Stomach (tissue), 9 donors: ENCODE data around the gene OR8B12. TPM values are rescaled to one million over a fixed set of nuclear protein-coding genes. Genes with fewer than 3 reads are reported as not detected.

Experiments
- DNase-seq, 2 donors: peaks; one replicate each; pipeline versions ENCODE4 v3.0.0 to v3.0.0-alpha.2; 2013 to 2019
- H3K27ac ChIP-seq, 5 donors: fragments of 200-600 bp in 4 of 5; sonication (generic) in 4 of 5; one replicate each; pipeline ENCODE4 v1.5.1; 2013 to 2019; ENCODE audit warnings: mild to moderate bottlenecking in 1 of 5, moderate library complexity in 1 of 5
- H3K27me3 ChIP-seq, 3 donors: fragments of 200-600 bp; sonication (generic); one replicate each; pipeline ENCODE4 v1.5.1; 2017 to 2019; ENCODE audit warnings: mixed run types in 1 of 3
- H3K36me3 ChIP-seq, 4 donors: fragments of 200-600 bp; sonication (generic); 1 replicate in 3 of 4; 2 replicates in 1 of 4; pipeline ENCODE4 v1.5.1; 2016 to 2019
- H3K4me1 ChIP-seq, 4 donors: fragments of 200-600 bp; sonication (generic); one replicate each; pipeline ENCODE4 v1.5.1; 2016 to 2019
- H3K4me3 ChIP-seq, 4 donors: fragments of 200-600 bp; sonication (generic) in 3 of 4; one replicate each; pipeline ENCODE4 v1.5.1; 2016 to 2019; ENCODE audit warnings: mild to moderate bottlenecking in 1 of 4
- H3K9me3 ChIP-seq, 4 donors: fragments of 200-600 bp; sonication (generic); one replicate each; pipeline ENCODE4 v1.5.1; 2016 to 2019
- EP300 ChIP-seq: sonication (generic); formaldehyde crosslinking; IDR thresholded peaks from one replicate; pipeline ENCODE4 v1.6.1; 2017; ENCODE audit warnings: antibody characterized with exemption
- POLR2A ChIP-seq, 4 donors: fragments of 450-650 bp; IDR thresholded peaks; one replicate each; pipeline ENCODE4 v1.6.1; 2016; ENCODE audit warnings: antibody characterized with exemption in 4 of 4, control low read depth in 2 of 4, mild to moderate bottlenecking in 1 of 4, moderate library complexity in 1 of 4
- POLR2AphosphoS5 ChIP-seq, 3 donors: sonication (generic); formaldehyde crosslinking; IDR thresholded peaks; one replicate each; pipeline ENCODE4 v1.6.1; 2016; ENCODE audit warnings: antibody characterized with exemption in 3 of 3
- WGBS, 5 donors: extraction: QIAGEN DNeasy Blood & Tissue Kit in 3 of 5; methylation state at CpG; one replicate each; pipeline versions ENCODE4 v1.1.5 to v1.1.7; 2013 to 2018; 5-methylcytosine and 5-hydroxymethylcytosine counted together
- intact Hi-C: fragments of 100-400 bp; cut with DNase I; formaldehyde crosslinking; loops from one replicate; pipeline ENCODE4 v1.15.1; 2023; ENCODE audit warnings: low total_unique reads
- polyA plus RNA-seq, 3 donors: library from polyadenylated mRNA; stranded (reverse); fragments of 200-250 nt; gene quantifications; one replicate each; pipeline ENCODE4 v1.2.3, GENCODE V29; 2013
- total RNA-seq, 5 donors: library from RNA; depleted of rRNA; stranded (reverse); fragments of >200 nt; gene quantifications; one replicate each; pipeline versions ENCODE4 v1.1.0 to v1.2.3, GENCODE V29; 2014 to 2016
- TF ChIP-seq, protein P1 (sequence below), 7 experiments: fragments of 450-650 bp in 4 of 7; fragments of 200-600 bp in 3 of 7; sonication (generic) in 3 of 7; IDR thresholded peaks; one replicate each; pipeline ENCODE4 v1.5.1; 2016 to 2019; ENCODE audit warnings: antibody characterized with exemption in 7 of 7, control low read depth in 2 of 7, mild to moderate bottlenecking in 1 of 7
- donor health status: healthy with polysubstance abuse.
- donor health status: Bipolar disorder and iron deficiency.
- donor health status: healthy.

OR8B12 gene
- total and polyA plus RNA-seq, 8 donors, result not detected

DNA sequence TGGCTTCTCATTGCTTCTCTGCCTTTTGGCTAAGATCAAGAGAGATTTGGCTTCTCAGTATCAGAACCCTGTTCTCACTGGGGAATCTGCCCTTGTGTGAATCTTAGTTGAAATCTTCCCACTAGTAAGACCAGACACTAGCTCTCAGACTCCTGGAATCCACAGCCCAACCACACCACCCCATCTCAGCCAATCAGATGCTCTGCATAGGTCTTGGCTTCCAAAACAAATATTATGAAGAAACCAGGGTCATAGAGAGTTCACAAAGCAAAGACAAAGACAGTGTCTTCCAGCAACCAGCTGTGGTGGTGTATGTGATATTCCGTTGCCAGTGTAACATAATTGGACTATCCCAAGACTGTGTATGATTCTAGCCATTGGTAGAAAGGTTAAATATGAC is 5.4 kb downstream of the OR8B12 start:
- no peak overlapping the region for H3K27ac ChIP-seq
- no peak for TF ChIP-seq POLR2AphosphoS5 (IDR thresholded peaks at IDR 0.05)
- TF ChIP-seq, protein P1, sequence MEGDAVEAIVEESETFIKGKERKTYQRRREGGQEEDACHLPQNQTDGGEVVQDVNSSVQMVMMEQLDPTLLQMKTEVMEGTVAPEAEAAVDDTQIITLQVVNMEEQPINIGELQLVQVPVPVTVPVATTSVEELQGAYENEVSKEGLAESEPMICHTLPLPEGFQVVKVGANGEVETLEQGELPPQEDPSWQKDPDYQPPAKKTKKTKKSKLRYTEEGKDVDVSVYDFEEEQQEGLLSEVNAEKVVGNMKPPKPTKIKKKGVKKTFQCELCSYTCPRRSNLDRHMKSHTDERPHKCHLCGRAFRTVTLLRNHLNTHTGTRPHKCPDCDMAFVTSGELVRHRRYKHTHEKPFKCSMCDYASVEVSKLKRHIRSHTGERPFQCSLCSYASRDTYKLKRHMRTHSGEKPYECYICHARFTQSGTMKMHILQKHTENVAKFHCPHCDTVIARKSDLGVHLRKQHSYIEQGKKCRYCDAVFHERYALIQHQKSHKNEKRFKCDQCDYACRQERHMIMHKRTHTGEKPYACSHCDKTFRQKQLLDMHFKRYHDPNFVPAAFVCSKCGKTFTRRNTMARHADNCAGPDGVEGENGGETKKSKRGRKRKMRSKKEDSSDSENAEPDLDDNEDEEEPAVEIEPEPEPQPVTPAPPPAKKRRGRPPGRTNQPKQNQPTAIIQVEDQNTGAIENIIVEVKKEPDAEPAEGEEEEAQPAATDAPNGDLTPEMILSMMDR (IDR thresholded peaks at IDR 0.05), result no peak
- 43 to 66% (median 53%) methylated on average over 1 of the region's 1 CpG for WGBS, 5 donors
- H3K9me3 ChIP-seq, result no peaks in the 10 kb centered on the region
- no peaks in the 10 kb centered on the region for H3K27me3 ChIP-seq
- H3K4me1 ChIP-seq, result no peaks in the 10 kb centered on the region
- H3K4me3 ChIP-seq, result no peak overlapping the region
- H3K36me3 ChIP-seq, result no peaks in the 10 kb centered on the region
- peak in 1 of 2 donors; percentile 47 for DNase-seq
- intact Hi-C loops, result no loop called here

GRCh38 chr11:124536520-124536919 is 6.9 kb downstream of the OR8B12 start:
- DNase-seq, result peak in 1 of 2 donors; percentile 25
- intact Hi-C loops, result no loop called here
- Histone ChIP-seq H3K4me1 (no peaks in the 10 kb centered on the region), H3K27me3 (no peaks in the 10 kb centered on the region), H3K4me3 (no peak overlapping the region), H3K27ac (no peak overlapping the region), H3K36me3 (no peaks in the 10 kb centered on the region), H3K9me3 (no peaks in the 10 kb centered on the region)
- 23 to 43% (median 43%) methylated on average over 6 of the region's 6 CpGs for WGBS, 5 donors
- TF ChIP-seq, protein P1 (IDR thresholded peaks at IDR 0.05), result no peak
- TF ChIP-seq EP300 (no peak), POLR2A (IDR thresholded peaks at IDR 0.05) (no peak), POLR2AphosphoS5 (IDR thresholded peaks at IDR 0.05) (no peak)

DNA sequence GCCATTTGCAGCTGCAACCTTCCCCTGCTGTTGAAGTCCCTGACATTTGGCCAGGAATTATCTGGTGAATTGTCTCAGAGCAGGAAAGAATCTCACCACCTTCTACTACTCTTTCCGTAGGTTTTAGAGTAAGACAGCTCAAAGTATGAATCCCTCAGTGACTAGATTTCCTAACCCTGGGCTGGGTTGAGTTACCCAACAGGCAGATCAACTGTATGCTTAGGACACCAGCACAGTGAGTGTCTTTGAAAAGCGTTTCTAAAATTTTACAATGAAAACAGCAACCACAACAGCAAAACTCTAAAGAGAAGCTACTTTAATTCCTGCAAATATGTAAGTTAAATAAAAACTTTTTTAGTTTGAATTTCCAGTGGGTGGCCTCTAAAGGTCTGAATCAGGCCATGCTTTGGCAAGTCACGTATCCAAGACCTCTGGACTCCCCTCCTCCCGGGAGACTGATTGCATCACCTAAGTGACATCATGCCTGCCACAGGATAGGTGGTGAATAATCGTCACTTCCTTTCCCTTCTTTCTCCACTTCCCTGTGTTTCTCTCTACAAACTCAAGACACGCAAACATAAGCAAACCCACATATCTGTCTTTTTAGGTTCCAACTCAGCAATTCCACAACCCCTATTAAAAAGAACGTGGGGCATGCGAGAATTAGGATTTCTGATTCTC is 7.8 kb downstream of the OR8B12 start:
- 74 to 84% (median 79%) methylated on average over 8 of the region's 8 CpGs for WGBS, 5 donors
- DNase-seq, result no peak
- intact Hi-C loops, result no loop called here
- H3K27ac ChIP-seq, result no peak overlapping the region
- H3K36me3 ChIP-seq, result no peaks in the 10 kb centered on the region
- H3K4me1 ChIP-seq, result no peaks in the 10 kb centered on the region
- H3K9me3 ChIP-seq, result no peaks in the 10 kb centered on the region
- H3K27me3 ChIP-seq, result no peaks in the 10 kb centered on the region
- H3K4me3 ChIP-seq, result no peak overlapping the region
- TF ChIP-seq POLR2AphosphoS5 (IDR thresholded peaks at IDR 0.05) (no peak), EP300 (no peak), POLR2A (IDR thresholded peaks at IDR 0.05) (no peak)
- TF ChIP-seq, protein P1 (IDR thresholded peaks at IDR 0.05), result no peak

DNA sequence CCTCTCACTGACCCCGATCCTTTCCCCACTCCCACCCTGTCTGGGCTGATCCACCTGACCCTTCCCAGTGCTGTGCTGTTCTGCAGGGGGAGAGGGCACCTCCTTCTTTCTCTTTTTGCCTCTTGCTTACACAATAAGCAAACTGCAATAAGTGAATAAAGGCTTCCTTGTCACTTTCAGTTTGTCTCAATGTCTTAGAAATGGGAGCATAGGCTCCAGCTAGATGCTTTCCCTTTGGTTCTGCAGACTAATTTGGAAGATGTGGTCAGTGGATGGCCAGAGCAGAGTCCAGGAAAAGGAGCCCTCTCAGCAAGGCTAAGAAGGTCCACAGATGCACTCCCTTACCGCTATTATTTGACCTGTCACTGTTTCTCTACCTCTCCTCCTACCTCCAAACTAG is 9.4 kb downstream of the OR8B12 start:
- WGBS, 5 donors, result 69 to 77% (median 76%) methylated on average over 2 of the region's 2 CpGs
- H3K27me3 ChIP-seq, result no peaks in the 10 kb centered on the region
- H3K4me1 ChIP-seq, result no peaks in the 10 kb centered on the region
- no peak overlapping the region for H3K4me3 ChIP-seq
- no peaks in the 10 kb centered on the region for H3K9me3 ChIP-seq
- H3K36me3 ChIP-seq, result no peaks in the 10 kb centered on the region
- intact Hi-C loops, result no loop called here
- TF ChIP-seq POLR2AphosphoS5 (IDR thresholded peaks at IDR 0.05) (no peak), POLR2A (IDR thresholded peaks at IDR 0.05) (no peak), EP300 (no peak)
- TF ChIP-seq, protein P1 (IDR thresholded peaks at IDR 0.05), result no peak
- no peak for DNase-seq
- H3K27ac ChIP-seq, result no peak overlapping the region
